ENCODE measurements around the gene MRPS14.
"Not testable (repeated sequence)": the region's sequence is repeated elsewhere in the genome, so short reads cannot be mapped to it uniquely, and the experiment has no call there.

DNA sequence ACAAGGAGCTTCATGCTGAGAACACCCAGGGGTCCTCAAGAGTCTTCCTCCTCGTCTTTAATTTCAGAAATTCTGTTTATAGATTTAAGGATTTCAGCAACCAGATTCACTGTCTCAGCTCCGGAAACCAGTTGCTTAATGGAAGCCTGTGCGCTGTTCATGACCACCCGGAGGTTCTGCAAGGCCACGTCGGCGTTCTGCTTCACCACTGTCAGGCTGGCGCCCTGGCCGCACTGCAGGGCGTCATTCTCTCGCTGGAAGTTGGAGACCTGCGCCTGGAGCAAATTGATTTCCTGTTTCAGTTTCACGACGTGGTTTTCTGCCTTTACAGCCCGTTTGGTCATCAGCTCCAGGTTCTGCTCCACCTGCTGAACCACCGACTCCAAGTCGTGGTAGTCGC lies 21.4 kb upstream of the MRPS14 start:
- TF ChIP-seq POLR2AphosphoS5, EP300 (IDR thresholded peaks at IDR 0.05): not testable (repeated sequence)
- TF ChIP-seq, protein P1, sequence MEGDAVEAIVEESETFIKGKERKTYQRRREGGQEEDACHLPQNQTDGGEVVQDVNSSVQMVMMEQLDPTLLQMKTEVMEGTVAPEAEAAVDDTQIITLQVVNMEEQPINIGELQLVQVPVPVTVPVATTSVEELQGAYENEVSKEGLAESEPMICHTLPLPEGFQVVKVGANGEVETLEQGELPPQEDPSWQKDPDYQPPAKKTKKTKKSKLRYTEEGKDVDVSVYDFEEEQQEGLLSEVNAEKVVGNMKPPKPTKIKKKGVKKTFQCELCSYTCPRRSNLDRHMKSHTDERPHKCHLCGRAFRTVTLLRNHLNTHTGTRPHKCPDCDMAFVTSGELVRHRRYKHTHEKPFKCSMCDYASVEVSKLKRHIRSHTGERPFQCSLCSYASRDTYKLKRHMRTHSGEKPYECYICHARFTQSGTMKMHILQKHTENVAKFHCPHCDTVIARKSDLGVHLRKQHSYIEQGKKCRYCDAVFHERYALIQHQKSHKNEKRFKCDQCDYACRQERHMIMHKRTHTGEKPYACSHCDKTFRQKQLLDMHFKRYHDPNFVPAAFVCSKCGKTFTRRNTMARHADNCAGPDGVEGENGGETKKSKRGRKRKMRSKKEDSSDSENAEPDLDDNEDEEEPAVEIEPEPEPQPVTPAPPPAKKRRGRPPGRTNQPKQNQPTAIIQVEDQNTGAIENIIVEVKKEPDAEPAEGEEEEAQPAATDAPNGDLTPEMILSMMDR (IDR thresholded peaks at IDR 0.05), result not testable (repeated sequence)

Data from esophagus muscularis mucosa (tissue), 4 donors.